NCI-H1048 (cell line): ENCODE results near the gene C1orf21.
"Not testable (repeated sequence)": the region's sequence is repeated elsewhere in the genome, so short reads cannot be mapped to it uniquely, and the experiment has no call there.

Experiments
- DNase-seq: peaks from one replicate; lab custom pipeline; 2025; lab: John Stamatoyannopoulos, UW

C1orf21 gene

DNA sequence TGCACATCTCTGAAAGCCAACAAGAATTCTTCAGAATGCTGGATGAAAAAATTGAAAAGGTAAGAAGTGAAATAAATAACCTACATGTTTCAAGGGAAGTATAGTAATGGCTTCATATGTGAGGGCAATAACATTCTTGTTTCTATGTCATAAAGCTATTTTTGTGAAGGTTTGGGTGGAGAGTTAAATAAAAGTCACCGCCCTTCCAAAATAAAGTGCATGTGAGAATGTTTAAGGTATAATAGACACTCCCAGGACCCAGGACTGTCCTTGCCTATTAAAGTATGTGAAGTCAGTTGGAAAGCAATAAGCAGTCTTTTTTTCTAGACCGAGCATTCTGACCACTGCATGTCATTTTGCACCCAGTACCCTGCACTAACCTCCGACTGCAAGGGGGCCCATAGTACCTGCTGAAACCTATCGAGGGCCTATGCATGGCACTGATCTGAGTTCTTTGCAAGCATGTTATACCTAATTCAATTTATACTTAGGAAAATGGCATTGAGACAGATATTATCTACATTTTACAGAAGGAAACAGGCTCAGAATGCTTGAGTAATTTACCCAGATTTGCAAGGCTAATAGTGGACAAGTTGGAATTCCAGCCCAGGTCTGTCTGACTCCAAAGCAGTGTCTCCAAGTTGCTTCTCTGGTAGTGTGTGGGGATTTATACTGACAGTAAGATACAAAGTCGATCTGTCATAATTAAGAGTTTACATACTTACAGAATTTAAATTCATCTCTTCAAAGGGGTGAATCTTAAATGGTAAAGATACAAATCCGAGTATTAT, 211.8 kb downstream of the C1orf21 start:
- DNase-seq: no peak

GRCh38 chr1:184604152-184604900, 217.5 kb downstream of the C1orf21 start:
- no peak for DNase-seq

GRCh38 chr1:184605941-184606340, 219.1 kb downstream of the C1orf21 start:
- DNase-seq: no peak

GRCh38 chr1:184606786-184607185, 220.0 kb downstream of the C1orf21 start:
- no peak for DNase-seq

DNA sequence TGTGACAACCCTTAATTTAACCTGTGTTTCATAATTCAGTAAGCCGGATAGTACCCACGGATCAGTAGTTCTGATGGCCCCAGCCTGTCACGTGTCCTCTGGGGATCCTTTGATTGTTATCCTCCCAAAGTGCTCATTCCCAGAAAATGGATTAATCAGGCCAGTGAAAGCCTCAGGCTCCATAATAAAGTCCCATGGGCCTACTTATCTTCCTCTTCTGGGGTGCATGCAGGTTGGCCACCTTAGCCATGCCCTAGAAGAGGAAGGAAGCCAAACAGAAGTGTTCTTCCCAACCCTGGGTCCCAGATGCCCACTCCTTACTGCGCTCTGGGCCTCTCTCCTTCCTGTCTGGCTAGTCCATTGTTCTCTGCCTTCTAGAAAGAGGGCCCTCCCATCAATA, 221.8 kb downstream of the C1orf21 start:
- DNase-seq: no peak

DNA sequence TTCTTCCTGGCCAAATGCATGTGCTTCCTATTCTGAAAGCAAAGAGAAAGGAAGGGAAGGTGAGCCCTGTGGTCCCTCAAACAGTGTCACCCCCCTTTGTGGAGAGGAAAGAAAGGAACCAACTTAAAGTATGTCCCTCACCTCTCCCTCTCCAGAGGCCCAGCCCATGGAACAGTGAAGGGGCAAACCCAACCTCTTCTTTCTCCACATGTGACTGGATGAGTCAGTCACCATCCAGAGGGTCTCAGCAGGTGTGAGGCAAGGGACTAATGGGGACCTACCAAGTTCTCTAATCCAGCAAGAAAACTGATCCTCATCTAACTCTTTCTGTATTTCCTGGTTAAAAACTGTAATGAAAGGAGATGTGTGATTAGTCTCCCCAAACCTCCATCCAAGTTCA, 222.2 kb downstream of the C1orf21 start:
- DNase-seq: no peak

GRCh38 chr1:184610876-184611595, 224.2 kb downstream of the C1orf21 start:
- no peak for DNase-seq

- DNase-seq: not testable (repeated sequence)
These were observed 225.4 kb downstream of the C1orf21 start for GRCh38 chr1:184612229-184612628.

GRCh38 chr1:184614667-184615066, 227.8 kb downstream of the C1orf21 start:
- no peak for DNase-seq

DNA sequence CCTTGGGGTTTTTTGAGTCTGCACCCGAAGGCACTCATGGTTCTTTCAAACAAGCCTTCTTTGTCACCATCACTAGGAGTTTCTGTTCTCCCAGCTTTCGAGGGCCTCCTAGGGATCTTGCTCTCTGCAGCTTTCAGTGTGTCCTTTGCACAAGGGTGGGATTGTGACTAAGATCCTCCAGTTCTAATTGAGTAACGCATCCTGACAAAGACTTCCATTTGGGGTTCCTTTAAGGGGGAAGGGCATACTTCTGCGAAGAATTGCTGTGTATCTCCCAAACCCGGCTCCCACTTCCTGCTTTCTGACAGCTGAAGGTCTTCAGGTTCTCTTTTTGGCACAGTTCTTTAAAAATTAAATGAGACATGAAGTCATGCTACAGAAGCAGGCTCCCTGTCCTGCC, 228.5 kb downstream of the C1orf21 start:
- no peak for DNase-seq

GRCh38 chr1:184616504-184616903, 229.7 kb downstream of the C1orf21 start:
- no peak for DNase-seq

DNA sequence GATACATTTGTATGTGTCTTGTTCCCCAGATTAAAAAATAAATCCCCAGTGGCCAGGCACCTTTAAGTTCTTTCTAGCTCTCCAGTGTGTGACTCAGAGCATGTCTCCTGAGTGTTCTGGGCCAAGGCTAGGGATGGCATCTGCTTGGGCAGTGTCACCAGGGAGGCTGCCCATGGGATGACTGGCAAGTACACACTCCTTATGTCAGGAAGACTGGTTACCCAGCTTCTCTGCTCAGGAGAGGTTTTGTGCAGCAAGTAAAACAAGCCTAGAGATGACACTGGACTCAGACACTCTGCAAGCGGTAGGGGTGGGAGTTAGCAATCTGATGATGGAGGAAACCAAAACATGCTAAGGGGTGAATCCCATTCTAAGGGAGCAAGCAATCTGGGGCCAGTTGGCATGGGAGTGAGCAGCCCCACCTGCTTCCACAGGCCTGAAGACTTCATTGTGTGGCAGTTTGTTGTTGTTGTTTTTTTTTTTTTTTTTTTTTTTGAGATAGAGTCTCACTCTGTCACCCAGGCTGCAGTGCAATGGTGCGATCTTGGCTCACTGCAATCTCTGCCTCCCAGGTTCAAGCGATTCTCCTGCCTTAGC, 230.7 kb downstream of the C1orf21 start:
- no peak for DNase-seq

- DNase-seq: no peak
These were observed 232.0 kb downstream of the C1orf21 start for GRCh38 chr1:184618851-184619250.

GRCh38 chr1:184620469-184620868, 233.6 kb downstream of the C1orf21 start:
- no peak for DNase-seq

DNA sequence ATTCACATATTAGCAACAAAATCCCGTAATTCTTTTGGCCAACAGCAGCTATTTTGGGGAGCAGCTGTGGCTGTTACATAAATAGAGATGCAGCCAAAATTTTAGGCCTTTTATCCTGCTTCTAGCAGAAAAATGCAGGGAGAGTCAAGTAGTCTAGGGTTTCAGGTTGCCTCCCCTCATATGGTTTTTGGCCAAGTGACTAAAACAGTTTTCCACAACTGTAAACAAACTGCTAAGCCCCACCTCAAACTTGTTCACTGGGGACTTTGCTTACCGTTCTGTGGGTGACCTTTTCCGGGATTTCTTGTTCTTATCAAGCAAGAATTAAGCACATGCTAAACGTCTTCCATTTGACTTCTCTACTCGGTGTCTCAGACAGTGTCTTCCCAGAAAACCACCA, 234.4 kb downstream of the C1orf21 start:
- no peak for DNase-seq

GRCh38 chr1:184622136-184622823, 235.5 kb downstream of the C1orf21 start:
- no peak for DNase-seq

GRCh38 chr1:184623404-184623803, 236.6 kb downstream of the C1orf21 start:
- DNase-seq: no peak

- no peak for DNase-seq
These were observed 237.2 kb downstream of the C1orf21 start for GRCh38 chr1:184624051-184624450.

- no peak for DNase-seq
These were observed 237.8 kb downstream of the C1orf21 start for GRCh38 chr1:184624626-184625025.

DNA sequence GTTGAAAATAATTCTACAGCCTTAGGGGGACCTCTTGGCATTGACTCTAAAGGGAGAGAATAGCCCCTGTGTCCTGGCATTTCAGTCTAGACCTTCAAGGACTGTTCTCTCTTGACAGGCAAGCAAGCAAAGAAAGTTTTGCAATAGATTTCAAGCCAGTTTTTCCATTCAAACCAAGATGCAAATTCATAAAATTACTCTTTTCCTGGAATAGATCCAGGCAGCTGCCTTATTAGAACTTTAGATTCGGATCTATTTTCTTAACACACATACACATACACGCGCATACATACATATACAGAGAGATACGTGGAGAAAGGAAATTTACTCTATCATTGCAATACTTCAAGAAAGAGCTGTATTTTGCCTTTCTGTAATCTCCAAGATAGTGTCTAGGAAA, 238.4 kb downstream of the C1orf21 start:
- DNase-seq: no peak

GRCh38 chr1:184626076-184627006, 239.5 kb downstream of the C1orf21 start:
- DNase-seq: no peak
